Stimulated activated CD4-positive, alpha-beta T cell treated with anti-CD3 and anti-CD28 coated beads, Interleukin-15, amount 100 ng/mL, for 1 hour (primary cell): ENCODE measurements around the gene WNT2B.

Experiments
- DNase-seq, 2 donors: peaks; one replicate each; pipeline ENCODE4 v3.0.0-alpha.2; 2020; ENCODE audit warnings: low read depth in 1 of 2, low spot score in 1 of 2

Gene WNT2B

GRCh38 chr1:112565800-112566199 is 57.0 kb downstream of the WNT2B start:
- no peak for DNase-seq

- DNase-seq = no peak
Observed at GRCh38 chr1:112575154-112575804, 66.5 kb downstream of the WNT2B start.

- no peak for DNase-seq
Observed at GRCh38 chr1:112576240-112576639, 67.5 kb downstream of the WNT2B start.
